Middle frontal gyrus (tissue), 1 donor: Measurements from ENCODE around the gene SGPP2.
"Not testable (repeated sequence)": the region's sequence is repeated elsewhere in the genome, so short reads cannot be mapped to it uniquely, and the experiment has no call there.

Source experiments
- DNase-seq: peaks from one replicate; pipeline ENCODE4 v3.0.0-alpha.2; 2015; ENCODE audit warnings: low spot score; ENCODE audit errors: extremely low spot score

SGPP2 gene, protein sequence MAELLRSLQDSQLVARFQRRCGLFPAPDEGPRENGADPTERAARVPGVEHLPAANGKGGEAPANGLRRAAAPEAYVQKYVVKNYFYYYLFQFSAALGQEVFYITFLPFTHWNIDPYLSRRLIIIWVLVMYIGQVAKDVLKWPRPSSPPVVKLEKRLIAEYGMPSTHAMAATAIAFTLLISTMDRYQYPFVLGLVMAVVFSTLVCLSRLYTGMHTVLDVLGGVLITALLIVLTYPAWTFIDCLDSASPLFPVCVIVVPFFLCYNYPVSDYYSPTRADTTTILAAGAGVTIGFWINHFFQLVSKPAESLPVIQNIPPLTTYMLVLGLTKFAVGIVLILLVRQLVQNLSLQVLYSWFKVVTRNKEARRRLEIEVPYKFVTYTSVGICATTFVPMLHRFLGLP

DNA sequence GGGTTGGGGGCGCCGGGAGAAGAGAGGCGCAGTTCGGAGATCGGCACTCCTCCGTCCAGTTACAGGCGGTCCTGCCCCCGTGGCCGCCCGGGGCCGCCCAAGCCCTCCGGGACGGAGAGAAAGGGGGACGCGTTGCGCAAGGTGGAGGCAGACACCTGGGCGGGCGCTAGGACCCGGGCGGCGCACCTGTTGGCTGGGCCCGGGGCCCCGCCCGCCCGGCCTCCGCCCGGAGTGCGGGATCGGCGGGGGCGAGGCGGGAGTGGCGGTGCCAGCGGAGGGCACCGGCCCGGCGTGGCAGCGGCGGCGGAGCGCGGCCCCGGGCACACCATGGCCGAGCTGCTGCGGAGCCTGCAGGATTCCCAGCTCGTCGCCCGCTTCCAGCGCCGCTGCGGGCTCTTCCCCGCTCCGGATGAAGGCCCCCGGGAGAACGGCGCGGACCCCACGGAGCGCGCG, at the start of gene SGPP2:
SGPP2 (plus strand) TSS at position 268 of the 453 bp plus-strand sequence; CDS start at position 328, 60 bp downstream.
- DNase-seq = no peak

DNA sequence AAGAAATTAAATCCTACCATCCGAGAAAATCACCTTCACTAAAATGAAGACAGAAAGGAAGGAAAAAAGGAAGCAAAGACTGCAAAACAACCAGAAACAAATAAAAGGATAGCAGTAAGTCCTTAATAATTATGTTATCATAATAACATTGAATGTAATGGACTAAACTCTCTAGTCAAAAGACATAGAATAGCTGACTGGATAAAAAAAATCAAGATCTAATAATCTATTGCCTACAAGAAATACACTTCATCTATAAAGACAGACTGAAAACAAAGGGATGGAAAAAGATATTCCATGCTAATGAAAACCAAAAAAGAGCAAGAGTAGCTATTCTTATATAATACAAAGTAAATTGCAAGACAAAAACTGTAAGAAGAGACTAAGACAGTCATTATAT, 48.5 kb upstream of the SGPP2 start:
- DNase-seq = no peak

DNA sequence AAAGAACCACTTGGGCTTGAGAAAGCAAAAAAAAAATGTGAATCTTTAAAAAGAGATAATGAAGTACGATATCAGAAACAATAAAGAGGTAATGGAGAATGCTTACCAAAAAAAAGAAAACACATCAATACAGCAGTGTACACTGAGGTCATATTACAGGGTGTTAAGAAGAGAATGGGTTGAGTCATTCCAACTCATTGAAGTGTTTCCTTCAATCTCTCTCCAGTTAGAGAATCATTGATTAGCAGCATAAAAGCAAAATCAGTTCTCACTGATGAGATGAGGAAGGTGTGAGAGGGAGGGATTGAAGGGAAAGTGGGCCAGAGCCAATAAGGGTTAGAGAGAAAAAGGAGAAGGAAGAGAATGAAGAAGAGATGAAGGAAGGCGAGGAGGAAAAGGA, 43.9 kb upstream of the SGPP2 start:
- no peak for DNase-seq

DNA sequence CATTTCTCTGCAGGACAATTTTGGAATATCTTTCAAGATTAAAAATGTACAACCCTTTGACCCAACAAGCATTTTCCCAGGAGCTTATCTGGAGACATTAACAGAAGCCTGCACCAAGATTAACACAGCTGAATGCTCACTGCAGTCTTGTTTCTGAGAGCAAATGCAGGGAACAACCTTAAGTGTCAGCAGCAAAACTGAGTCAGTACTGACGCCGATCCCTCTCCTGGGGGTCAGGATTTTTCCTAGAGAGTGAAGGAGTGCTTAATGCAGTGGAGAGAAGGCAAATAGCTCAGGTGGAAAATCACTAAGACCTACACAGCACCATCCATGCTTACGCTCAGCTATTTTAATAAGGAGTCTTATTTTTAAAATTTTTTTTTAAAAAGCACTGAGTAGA, 42.8 kb upstream of the SGPP2 start:
- DNase-seq = no peak

GRCh38 chr2:222383255-222383654, 41.1 kb upstream of the SGPP2 start:
- DNase-seq = no peak

DNA sequence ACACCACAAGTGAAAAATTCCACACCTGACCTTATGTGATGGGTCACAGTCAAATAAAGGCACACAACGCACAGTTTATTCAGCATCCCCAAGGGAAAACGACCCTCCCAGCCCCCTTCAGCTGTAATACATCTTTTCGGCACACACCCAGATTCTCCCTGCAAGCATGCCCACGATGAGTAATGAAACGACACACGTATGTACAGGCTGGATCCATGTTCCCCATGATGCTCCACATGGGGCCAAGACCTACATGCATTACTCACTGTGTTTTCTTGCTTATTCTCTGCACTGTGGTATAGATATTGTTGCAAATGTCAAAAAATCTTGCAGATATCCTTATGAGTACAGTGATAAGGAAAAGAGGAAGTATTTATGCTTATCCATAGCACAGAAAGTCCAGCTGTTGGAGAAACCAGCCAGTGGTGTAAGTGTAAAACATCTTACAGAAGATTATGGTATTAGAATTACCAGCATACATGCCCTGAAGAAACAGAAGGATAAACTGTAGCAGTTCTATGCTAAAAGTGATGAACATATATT, 32.5 kb upstream of the SGPP2 start:
- no peak for DNase-seq

DNA sequence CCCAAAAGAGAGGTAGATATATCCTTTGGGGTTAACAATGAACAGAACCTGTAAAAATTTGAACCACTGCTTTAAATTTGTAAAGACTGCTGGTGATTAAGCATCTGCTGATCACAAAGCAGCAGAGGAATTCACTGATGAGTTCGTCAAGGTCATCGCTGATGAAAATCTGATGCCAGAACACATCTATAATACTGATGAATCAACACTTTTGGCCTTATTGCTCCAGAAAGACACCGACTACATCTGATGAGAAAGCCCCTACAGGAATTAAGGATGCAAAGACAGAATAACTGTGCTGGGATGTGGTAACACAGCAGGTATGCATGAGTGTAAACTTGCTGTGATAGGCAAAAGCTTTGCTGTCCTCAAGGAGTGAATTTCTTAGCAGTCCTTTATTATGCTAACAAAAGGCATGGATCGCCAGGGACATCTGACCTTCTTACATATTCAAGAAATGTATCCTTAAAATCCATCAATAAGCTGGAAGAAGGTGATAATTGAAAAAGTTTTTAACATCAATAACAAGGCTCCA, 30.5 kb upstream of the SGPP2 start:
- DNase-seq = no peak

- no peak for DNase-seq
These were observed 25.9 kb upstream of the SGPP2 start for GRCh38 chr2:222398446-222398885.

DNA sequence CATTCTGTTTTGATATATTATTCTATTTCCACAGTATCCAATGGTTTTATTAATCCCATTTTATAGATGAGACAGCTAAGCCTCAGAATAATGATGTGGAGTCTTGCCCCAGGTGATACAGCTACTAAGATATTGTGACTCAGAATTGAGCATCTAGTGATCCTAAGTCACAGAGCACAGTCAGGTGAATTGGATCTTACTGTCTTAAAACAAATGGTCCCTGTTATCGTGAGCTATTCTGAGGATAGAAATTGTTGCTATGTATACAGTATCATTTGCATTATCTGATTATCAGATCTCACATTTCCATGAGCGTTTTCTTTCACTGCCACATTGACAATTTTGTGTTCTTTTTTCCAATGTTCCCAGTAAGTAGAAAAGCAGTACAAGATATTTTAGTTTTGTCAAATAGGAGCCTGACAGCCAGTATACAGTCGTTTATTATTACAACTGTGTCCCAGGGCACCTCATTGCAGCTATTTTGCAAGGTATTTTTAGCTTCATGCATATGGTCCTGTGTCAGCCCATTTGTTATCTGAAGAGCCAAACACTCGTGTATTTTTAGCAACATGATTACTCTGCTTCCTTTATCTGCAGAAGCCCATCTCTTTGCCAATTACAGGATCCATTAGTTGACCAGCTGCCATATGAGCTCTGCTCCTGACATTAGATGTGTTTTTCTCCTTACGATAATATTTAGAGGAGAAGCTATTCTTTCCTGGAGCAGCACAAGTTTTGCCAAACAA, 25.1 kb upstream of the SGPP2 start:
- no peak for DNase-seq

DNA sequence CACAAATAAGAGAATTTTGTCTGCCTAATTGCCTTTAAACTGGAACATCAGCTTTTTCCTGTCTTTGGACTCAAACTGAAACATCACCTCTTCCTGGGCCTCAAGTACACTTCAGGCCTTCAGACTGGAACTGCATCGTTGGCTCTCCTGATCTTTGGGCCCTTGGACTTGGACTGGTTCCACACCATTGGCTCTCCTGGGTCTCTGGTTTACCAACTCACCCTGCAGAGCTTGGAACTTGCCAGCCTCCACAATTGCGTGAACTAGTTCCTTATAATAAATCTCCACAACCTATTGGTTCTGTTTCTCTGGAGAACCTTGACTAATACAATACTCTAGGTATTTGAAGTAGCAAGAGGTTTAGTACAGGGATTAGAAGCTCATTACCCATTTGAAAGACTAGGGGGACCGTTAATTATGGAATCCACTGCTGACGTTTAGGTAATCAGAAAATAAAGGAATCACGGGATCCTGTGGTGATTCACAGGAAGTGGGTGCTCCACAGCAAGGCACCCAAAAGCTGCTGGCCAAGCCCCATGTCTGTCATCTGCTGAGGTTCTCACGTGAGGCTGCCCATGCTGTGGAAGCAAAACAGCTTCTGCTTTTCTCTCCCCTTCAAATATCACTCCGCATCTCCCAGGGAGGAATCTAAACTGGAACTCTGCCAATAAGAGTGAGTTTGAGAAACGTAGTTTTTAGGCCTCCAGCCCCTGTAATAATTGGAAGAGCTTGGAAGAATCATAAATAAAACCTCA, 20.0 kb upstream of the SGPP2 start:
- no peak for DNase-seq

GRCh38 chr2:222408684-222409083, 15.7 kb upstream of the SGPP2 start:
- no peak for DNase-seq

DNA sequence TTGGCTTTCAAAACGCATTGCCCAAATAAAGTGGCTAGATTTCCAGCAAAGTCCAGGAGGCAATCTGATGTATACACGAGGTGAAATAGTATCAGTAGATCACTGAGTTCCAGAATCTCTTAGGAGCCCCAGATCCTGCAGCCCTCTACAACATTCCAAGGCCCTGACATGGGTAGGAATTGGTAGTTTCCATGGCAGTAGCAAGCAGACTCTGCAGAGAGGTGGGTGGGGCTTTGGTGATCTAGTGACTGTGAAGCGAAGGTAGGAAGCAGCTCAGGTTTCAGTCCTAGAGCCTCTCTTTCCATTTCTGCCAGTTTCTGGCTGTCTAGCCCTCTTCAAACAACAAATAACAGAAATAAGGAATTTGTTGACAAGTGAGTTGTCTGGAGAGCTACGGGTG, 13.8 kb upstream of the SGPP2 start:
- DNase-seq = no peak

DNA sequence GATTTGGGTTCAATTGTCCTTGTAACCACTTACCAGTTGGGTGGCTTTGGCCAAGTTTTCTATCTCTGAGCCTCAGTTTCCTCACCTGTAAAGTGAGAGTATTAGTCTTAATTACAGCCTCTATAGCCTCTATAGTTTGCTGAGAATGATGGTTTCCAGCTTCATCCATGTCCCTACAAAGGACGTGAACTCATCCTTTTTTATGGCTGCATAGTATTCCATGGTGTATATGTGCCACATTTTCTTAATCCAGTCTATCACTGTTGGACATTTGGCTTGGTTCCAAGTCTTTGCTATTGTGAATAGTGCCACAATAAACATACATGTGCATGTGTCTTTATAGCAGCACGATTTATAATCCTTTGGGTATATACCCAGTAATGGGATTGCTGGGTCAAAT, 12.0 kb upstream of the SGPP2 start:
- not testable (repeated sequence) for DNase-seq

DNA sequence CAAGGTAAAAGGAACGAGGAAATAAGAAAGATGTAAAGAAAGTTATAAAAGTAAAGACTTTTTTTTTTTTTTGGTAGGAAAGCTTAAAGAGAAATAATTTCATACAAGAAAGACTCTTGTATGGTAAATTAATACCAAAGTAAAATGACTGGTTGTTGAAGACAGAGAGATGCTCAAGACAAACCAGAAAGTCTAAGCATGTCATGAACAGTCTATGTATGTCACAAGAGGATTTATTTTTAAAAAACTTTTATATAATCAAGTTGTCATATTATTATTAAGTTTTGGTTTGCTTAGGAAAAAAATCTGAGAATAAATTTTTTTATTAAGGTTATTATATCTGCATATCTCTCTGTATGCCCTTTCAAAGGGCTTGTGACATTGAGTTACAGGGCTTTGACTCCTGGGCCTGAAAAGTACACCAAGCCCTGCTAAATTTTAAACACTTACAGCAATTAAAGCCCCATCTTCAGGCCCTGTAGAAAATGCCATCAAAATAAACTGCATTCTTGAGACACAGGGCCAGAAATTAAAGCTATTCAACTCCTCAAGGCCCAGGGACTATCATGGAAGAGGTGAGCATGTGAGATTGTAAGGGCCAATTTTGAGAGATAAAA, 10.9 kb upstream of the SGPP2 start:
- DNase-seq = no peak

DNA sequence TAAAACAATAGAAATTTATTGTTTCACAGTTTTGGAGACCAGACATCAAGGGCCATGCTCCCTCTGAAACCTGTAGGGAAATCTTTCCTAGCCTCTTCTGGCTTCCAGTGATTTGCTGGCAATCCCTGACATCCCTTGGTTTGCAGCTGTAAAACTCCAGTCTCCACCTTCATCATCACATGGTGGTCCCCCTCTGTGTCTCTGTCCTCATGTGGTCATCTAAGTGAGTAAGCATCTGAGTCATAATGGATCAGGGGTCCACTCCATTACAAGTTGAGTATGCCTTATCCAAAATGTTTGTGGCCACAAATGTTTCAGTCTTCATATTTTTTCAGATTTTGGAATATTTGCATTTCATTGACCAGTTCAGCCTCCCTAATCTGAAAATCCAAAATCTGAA, 5.6 kb upstream of the SGPP2 start:
- DNase-seq = no peak

- DNase-seq = no peak
These were observed 3.8 kb upstream of the SGPP2 start for GRCh38 chr2:222420508-222420907.

DNA sequence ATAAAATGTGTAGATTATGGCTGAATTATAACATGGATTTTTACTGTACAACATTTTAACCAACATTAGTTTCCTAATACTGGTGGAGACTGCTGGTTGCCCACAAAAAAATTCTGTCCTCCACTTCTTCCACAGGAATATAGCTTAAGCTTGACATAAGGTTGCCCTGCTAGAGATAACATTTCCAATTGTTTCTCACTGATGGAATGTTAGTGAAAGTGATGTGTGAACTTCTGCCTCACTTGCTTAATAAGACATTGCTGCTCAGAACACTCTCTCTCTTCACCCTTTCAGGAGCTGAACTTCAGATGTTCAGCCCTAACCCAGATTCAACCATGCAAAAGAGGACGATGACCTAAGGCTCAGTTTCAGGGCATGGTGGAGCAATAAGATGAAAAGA, 2.7 kb upstream of the SGPP2 start:
- DNase-seq = no peak

- no peak for DNase-seq
These were observed 1.2 kb upstream of the SGPP2 start for GRCh38 chr2:222423186-222423585.

- no peak for DNase-seq
These were observed 589 bp upstream of the SGPP2 start for GRCh38 chr2:222423632-222424275.
